NB4 (cell line): ENCODE measurements around the gene AZIN2.
"Not testable (repeated sequence)": the region's sequence is repeated elsewhere in the genome, so short reads cannot be mapped to it uniquely, and the experiment has no call there.

Experiments
- DNase-seq: peaks from one replicate; pipeline ENCODE4 v3.0.0; 2010; ENCODE audit warnings: low read depth
- H3K4me3 ChIP-seq: one replicate; pipeline ENCODE4 v1.5.1; 2011; ENCODE audit warnings: mild to moderate bottlenecking, low read depth, low read length, moderate library complexity
- CTCF ChIP-seq: IDR thresholded peaks from one replicate; pipeline ENCODE4 v1.5.1; 2012; ENCODE audit warnings: low read depth, low read length
- MAX ChIP-seq: IDR thresholded peaks from 2 replicates; pipeline ENCODE4 v1.6.1; 2011; ENCODE audit warnings: low read depth, low read length
- MYC ChIP-seq: IDR thresholded peaks from 2 replicates; pipeline ENCODE4 v1.6.1; 2011; ENCODE audit warnings: low read depth, low read length
- POLR2A ChIP-seq: IDR thresholded peaks from 2 replicates; pipeline ENCODE4 v1.6.1; 2011; ENCODE audit warnings: mild to moderate bottlenecking; ENCODE audit not compliant: insufficient read length; ENCODE audit errors: extremely low read depth

Gene AZIN2

GRCh38 chr1:33061834-33062233 lies 19.1 kb upstream of the AZIN2 start:
- no peak overlapping the region for H3K4me3 ChIP-seq
- TF ChIP-seq CTCF: no peak
- TF ChIP-seq POLR2A: no peak
- no peak for TF ChIP-seq MAX
- no peak for TF ChIP-seq MYC
- no peak for DNase-seq

- not testable (repeated sequence) for H3K4me3 ChIP-seq, DNase-seq
Observed at GRCh38 chr1:33064284-33064683, 16.7 kb upstream of the AZIN2 start.

DNA sequence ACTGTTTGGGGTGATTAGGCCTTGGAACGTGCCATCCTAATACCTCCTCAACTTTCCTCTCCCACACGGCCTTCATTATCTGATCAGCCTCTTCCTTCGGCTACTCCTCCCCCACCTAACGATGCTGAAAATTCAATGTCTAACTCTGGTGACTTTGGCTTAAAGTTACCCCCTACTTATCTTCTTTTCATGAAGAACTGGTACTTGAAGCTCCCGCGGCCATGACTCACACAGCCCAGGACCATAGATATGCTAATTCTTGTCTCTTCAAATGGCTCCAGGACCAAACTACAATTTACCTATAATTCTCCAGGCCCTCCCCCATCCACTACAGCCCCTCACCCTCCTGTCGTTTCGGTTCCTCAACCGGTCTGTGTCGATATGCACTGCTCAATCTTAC lies 15.7 kb upstream of the AZIN2 start:
- TF ChIP-seq POLR2A (no peak), CTCF (no peak), MAX (no peak), MYC (no peak)
- no peak for DNase-seq
- H3K4me3 ChIP-seq: no peak overlapping the region

DNA sequence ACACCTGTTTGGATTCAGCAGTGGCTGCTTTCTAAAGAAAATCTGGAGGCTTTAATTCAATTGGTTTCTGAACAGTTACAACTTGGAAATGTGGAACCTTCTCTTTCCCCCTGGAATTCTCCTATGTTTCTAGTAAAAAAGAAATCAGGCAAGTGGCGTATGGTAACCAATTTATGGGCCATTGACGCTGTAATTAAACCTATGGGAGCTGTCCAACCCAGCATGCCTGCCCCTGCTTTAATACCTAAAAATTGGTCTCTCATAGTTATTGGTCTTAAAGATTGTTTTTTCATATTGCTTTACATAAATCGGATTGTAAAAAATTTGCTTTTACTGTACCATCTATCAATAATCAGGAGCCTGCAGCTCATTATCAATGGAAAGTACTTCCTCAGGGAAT lies 14.5 kb upstream of the AZIN2 start:
- DNase-seq: not testable (repeated sequence)

DNA sequence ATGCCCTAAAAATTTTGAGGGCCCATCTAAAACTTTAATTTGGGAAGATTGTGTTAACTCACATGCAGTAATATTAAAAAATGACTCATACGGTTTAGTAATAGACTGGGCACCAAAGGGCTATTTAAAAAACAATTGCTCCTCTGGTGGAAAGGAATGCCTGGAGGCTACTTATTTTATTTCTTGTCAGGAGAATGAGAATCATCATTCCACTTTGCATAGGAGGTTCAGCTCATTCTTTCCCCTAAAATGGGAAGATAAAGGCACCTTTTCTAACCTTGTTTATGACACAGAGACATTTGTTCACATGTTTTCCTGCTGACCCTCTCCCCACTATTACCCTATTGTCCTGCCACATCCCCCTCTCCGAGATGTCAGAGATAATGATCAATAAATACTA lies 12.8 kb upstream of the AZIN2 start:
- not testable (repeated sequence) for DNase-seq, H3K4me3 ChIP-seq

More for the DNA sequence above, 14.5 kb upstream of the AZIN2 start:
- not testable (repeated sequence) for H3K4me3 ChIP-seq

DNA sequence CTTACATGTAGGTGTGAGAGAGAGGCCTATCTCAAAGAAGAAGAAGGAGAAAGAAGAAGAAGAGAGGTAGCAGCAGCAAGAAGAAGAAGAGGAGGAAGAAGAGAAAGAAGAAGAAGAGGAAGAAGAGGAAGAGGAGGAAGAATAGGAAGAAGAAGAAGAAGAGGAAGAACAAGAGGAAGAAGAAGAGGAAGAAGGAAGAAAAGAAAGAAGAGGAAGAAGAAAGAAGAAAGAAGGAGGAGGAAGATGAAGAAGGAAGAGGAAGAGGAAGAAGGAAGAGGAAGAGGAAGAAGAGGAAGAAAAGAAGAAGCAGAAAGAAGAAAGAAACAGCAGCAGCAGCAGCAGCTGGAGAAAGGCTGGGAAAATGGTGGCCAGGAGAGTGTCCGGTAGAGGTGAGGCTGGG lies 10.3 kb upstream of the AZIN2 start:
- no peak overlapping the region for H3K4me3 ChIP-seq
- no peak for DNase-seq
- TF ChIP-seq MAX (no peak), POLR2A (no peak), CTCF (no peak), MYC (no peak)

DNA sequence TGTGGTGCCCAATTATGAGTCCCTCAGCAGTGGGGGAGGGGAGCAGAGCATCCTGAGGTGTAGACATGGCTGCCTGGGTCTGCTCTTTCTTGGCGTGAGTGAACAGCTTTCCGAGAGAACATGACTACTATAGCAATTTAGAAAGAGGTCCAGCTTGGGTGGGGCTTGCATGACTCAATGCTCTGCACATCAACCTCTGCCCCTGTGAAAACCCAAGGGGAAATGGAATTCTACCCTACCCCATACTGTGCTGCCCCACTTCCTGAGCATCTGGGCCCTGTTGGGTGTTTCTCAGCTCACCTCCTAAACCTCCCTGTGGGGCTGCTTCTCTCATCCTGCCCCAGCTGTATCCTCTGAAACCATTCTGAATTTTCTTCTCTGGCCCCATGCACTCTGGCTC lies 8.2 kb upstream of the AZIN2 start:
- no peak for TF ChIP-seq MYC
- no peak for TF ChIP-seq CTCF
- TF ChIP-seq POLR2A: no peak
- TF ChIP-seq MAX: no peak
- no peak overlapping the region for H3K4me3 ChIP-seq
- DNase-seq: no peak

DNA sequence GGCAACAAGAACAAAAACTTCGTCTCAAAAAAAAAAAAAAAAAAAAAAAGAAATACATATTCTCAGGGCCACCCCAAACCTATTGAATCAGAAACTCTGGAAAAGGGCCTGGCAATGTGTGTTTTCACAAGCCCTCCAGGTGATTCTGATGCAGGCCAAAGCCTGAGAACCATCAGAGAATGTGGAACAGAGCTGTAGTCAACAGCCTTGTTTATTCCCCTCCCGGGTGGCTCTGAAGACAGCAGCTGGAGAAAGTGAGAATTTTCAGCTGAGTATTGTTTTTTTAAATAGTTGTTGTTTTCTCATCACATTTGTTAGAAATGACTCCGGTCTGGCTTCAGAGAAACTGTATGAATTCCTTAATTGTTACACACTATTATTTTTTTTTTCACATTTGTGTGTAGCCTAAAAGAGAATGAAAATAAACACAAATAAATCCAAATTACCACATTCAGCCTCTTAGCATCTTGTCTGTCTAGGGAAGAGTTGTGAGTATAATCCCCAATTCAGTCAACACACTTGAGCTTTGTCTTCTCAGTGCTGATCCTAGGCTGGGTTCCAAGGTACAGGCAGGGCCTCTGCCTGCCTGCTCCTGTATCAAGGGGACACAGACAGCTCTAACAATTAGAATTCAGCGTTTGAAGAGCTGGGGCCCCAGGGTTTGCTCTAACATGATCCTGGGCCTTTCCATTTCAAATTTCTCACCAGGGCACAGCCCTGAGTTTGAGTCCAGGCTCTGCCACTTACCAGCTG lies 6.6 kb upstream of the AZIN2 start:
- H3K4me3 ChIP-seq: no peak overlapping the region
- no peak for DNase-seq
- TF ChIP-seq POLR2A (no peak), CTCF (no peak), MYC (no peak), MAX (no peak)
